ENCODE measurements around the gene RTKN.

- no peak for TF ChIP-seq POLR2AphosphoS5 (IDR thresholded peaks at IDR 0.05)
- TF ChIP-seq CTCF (IDR thresholded peaks at IDR 0.05), result no peak
- TF ChIP-seq POLR2A (IDR thresholded peaks at IDR 0.05), result no peak
Observed at GRCh38 chr2:74444498-74445318, 3.0 kb upstream of the RTKN start.
